ENCODE measurements around the gene FUT4. TPM values are rescaled to one million over a fixed set of nuclear protein-coding genes. Genes with fewer than 3 reads are reported as not detected.

The FUT4 gene
- total RNA-seq, 1 donor from 2014 or later, result 1.4 TPM

DNA sequence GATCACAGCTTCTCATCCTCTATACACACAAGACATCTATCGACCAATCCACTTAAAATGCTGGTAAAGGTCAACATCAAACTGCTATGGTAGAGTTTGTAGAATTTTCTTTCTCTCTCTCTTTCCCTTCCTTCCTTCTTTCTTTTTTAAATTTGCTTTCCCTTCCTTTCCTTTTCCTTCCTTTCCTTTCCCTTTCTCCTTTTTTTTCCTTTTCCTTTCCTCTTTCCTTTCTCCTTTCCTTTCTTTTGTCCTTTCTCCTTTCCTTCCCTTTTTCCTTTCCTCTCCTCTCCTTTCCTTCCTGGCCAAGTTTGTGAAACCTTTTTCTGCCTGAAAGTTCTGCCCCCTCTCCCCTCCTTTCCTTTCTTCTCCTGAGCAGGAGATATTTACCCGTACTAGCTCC, 28.3 kb upstream of the FUT4 start:
- Histone ChIP-seq H3K36me3 (no peaks in the 10 kb centered on the region), H3K27me3 (ENCODE audit: low read depth) (peaks cover 26% of the 10 kb centered on the region), H3K4me3 (no peak overlapping the region), H3K27ac (replicated peaks) (no peak overlapping the region), H3K9me3 (replicated peaks) (no peaks in the 10 kb centered on the region), H3K4me1 (peaks cover 16% of the 10 kb centered on the region)
- intact Hi-C loops (cut with micrococcal nuclease), result no loop called here
- TF ChIP-seq, protein P1, sequence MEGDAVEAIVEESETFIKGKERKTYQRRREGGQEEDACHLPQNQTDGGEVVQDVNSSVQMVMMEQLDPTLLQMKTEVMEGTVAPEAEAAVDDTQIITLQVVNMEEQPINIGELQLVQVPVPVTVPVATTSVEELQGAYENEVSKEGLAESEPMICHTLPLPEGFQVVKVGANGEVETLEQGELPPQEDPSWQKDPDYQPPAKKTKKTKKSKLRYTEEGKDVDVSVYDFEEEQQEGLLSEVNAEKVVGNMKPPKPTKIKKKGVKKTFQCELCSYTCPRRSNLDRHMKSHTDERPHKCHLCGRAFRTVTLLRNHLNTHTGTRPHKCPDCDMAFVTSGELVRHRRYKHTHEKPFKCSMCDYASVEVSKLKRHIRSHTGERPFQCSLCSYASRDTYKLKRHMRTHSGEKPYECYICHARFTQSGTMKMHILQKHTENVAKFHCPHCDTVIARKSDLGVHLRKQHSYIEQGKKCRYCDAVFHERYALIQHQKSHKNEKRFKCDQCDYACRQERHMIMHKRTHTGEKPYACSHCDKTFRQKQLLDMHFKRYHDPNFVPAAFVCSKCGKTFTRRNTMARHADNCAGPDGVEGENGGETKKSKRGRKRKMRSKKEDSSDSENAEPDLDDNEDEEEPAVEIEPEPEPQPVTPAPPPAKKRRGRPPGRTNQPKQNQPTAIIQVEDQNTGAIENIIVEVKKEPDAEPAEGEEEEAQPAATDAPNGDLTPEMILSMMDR (IDR thresholded peaks at IDR 0.05; ENCODE audit: borderline replicate concordance), result no peak
- no peak for DNase-seq

DNA sequence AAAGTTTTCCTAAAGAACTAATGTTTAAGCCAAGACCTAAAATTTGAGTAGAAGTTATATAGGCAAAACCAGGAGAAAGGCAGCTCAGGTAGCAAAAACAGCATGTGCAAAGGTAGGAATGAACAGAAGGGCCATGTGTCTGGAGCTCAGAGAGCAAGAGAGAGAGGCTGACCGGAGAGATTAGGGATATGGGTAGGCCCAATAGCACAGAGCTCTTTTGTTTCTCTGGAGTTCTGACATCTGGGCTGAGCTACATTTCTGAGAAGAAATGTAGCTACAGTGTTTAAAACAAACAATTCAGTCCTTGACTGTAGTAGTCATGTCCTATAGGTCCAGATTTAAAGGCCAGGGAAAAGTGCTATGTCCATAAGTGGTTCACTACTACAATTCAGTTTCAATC, 27.0 kb upstream of the FUT4 start:
- H3K4me3 ChIP-seq, result no peak overlapping the region
- TF ChIP-seq, protein P1 (IDR thresholded peaks at IDR 0.05; ENCODE audit: borderline replicate concordance), result no peak
- no peaks in the 10 kb centered on the region for H3K9me3 ChIP-seq (replicated peaks)
- no peak for DNase-seq
- intact Hi-C loops (cut with micrococcal nuclease), result no loop called here
- H3K36me3 ChIP-seq, result no peaks in the 10 kb centered on the region
- H3K27ac ChIP-seq (replicated peaks), result no peak overlapping the region
- peaks cover 16% of the 10 kb centered on the region for H3K4me1 ChIP-seq
- H3K27me3 ChIP-seq (ENCODE audit: low read depth), result peaks cover 22% of the 10 kb centered on the region

DNA sequence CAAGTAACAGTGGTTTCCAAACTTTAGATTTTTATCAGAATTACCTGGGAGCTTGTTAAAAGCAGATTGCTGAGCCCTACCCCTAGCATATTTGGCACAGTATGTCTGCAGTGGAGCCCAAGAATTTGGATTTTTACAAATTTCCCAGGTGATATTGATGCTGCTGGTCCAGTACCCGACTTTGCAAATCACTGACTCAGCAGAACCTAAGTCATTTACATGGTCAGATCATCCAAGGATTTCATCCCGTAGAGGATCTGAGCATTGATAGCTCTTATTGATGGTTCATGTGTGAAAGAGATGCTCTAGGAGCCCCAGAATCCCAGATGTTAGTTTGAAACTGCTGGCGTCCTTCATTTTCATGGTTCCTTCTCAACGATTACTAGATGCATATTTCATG, 25.4 kb upstream of the FUT4 start:
- no peak for DNase-seq
- Histone ChIP-seq H3K4me3 (no peak overlapping the region), H3K4me1 (peaks cover 3% of the 10 kb centered on the region), H3K36me3 (no peaks in the 10 kb centered on the region), H3K27ac (replicated peaks) (no peak overlapping the region), H3K27me3 (ENCODE audit: low read depth) (peaks cover 15% of the 10 kb centered on the region), H3K9me3 (replicated peaks) (no peaks in the 10 kb centered on the region)
- intact Hi-C loops (cut with micrococcal nuclease), result no loop called here
- TF ChIP-seq, protein P1 (IDR thresholded peaks at IDR 0.05; ENCODE audit: borderline replicate concordance), result no peak

DNA sequence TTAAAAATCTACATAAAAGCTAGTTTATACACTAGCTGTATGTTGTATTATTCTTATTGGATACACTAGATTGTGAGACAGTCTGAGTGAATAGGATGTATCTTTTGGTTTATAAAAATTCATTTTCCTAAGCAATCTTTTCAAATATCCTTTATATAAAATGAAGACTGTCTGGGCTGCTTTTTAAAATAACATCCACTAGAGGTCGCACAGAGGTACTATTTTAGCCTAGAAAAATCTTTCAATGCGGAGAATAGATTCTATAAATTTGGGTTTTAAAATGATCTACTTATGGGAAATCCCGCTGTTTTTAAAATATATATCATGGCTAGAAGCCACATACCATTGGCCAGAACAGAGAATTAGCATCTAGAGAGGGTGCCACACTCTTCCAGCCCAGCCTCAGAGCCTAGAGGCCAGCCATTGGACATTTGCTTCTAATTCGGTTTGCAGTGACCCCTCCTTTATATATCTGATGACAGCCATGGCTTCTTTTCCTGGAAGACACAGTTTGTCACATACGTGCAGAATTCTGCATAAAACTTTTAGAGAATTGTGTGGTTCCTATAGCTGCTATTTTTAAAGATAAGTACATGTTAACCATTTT, 24.1 kb upstream of the FUT4 start:
- no peak overlapping the region for H3K4me3 ChIP-seq
- H3K27me3 ChIP-seq (ENCODE audit: low read depth), result peaks cover 12% of the 10 kb centered on the region
- no peaks in the 10 kb centered on the region for H3K9me3 ChIP-seq (replicated peaks)
- H3K36me3 ChIP-seq, result no peaks in the 10 kb centered on the region
- intact Hi-C loops (cut with micrococcal nuclease), result loop anchor here (5.0 kb wide), 1 partner anchor 83 kb away; no protein-coding TSS in a partner anchor
- DNase-seq, result no peak
- peaks cover 3% of the 10 kb centered on the region for H3K4me1 ChIP-seq
- TF ChIP-seq, protein P1 (IDR thresholded peaks at IDR 0.05; ENCODE audit: borderline replicate concordance), result peak; percentile 73
- H3K27ac ChIP-seq (replicated peaks), result no peak overlapping the region

DNA sequence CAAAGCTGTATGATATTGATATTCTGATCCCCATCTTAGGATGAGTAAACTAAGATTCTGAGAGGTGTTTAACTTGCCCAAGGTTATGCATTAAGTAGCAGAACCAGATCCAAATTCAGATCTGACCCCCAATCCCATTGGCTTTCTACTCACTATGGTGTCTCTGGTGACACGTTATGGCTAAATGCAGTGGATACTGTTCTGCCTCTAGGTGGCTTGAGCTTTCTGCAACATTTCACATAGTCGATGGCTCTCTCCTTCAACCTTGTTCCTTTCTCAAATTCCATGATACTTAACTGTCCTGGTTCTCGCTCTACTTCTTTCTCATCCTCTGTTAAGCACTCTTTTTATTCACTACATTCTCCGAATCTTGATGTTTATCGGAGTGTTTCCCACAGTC, 22.0 kb upstream of the FUT4 start:
- intact Hi-C loops (cut with micrococcal nuclease), result loop anchor here (5.0 kb wide), 1 partner anchor 81 kb away; no protein-coding TSS in a partner anchor
- TF ChIP-seq, protein P1 (IDR thresholded peaks at IDR 0.05; ENCODE audit: borderline replicate concordance), result peak; percentile 45
- no peak for DNase-seq
- Histone ChIP-seq H3K4me3 (no peak overlapping the region), H3K4me1 (peaks cover 3% of the 10 kb centered on the region), H3K36me3 (no peaks in the 10 kb centered on the region), H3K27me3 (ENCODE audit: low read depth) (peaks cover 16% of the 10 kb centered on the region), H3K27ac (replicated peaks) (no peak overlapping the region), H3K9me3 (replicated peaks) (no peaks in the 10 kb centered on the region)

All from left ventricle myocardium inferior (tissue), 1 donor.